ENCODE measurements around the gene KCNJ11.
A peak's percentile ranks its signal among the peaks of the same experiment; 100 is the strongest.

KCNJ11 gene

DNA sequence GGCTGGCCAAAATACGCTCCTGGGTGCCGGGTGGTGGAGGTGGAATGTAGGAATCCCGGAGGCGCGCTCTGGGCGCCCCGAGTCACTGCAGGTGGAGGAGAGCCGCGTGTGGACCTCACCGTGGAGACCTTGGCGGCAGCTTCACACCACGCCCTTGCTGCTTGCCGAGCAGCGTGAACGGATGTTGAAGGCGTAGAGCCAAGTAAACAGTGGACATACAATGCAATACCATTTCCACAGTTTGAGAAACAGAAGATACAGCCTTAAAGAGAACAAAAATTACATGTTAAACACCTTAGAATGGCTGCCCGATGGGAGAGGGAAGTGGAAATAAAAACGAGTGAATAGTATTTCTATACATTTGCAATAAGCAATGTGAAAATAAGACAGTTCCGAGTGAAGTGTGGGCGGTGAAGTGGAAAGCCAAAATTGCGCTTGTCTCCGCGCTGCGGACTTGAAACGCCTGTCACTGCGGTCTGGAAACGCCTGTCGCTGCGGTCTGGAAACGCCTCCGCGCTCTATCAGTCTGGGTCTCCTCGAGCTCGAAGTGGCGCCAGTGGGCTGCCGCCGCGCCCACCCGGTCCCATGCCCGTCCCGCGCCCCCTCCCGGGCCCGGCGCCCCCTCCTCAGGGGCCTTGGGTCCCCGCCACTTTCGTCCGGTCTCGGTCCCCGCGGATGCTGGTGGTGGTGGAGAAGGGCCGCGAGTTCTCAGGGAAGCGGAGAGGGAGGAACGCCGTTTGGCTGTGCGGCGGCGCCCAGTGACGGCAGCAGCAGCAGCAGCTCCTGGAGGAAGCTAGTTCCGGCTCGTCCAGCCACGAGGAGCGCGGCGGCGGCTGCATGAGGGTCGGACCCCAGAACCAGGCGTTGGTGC is 35.3 kb downstream of the KCNJ11 start:
- DNase-seq = peak; percentile 90

DNA sequence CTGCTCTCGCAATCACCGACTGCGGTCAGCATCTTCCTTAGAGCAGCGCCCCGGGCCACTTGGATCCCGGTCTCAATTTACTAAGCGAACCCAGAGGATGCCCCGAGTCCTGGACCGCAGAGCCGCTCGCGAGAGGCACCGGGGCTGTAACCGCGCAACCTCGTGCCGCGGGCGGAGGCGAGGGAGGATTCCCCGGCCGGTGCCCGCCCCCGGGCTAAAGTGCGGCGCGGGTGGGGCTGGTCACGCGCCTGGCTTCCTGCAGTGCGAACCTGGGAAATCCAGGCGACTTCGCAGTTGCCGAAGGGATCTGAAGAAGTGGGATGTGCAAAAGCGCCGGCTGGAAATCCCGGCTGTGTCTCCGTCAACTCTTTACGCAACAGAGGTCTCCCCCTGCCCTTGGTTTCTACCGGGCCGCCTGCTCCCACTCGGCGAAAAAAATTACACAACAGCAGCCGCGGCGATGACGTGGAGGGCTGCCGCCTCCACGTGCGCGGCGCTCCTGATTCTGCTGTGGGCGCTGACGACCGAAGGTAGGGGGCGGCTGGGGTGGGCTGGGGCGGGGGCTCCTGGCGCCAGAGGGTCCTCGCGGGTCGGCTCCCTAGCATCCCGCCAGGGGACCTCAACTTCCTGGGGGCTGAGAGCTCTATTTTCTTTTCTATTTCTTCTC is 36.8 kb downstream of the KCNJ11 start, which contains the start of gene NCR3LG1:
Gene NCR3LG1, plus strand, starts transcription at position 291 of the 667 bp plus-strand sequence. Its CDS starts 170 bp downstream, at position 461.
- peak; percentile 80 for DNase-seq

DNA sequence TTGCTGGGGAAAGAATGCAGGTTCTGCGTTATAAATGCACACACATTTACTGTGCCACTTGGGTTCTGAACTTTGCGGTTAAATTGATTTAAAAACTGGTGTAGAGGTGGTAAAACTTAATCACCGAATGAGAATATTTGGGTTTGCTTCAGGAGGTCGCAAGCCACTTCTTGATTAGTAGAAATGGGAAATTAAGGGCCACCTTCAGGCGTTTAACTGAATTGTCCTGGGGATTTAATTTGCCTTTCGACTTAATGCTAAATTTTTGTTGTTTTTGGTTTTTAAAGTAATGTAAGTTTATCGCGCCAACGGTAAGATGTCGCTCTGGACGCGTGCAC is 37.3 kb downstream of the KCNJ11 start:
- DNase-seq = no peak

DNA sequence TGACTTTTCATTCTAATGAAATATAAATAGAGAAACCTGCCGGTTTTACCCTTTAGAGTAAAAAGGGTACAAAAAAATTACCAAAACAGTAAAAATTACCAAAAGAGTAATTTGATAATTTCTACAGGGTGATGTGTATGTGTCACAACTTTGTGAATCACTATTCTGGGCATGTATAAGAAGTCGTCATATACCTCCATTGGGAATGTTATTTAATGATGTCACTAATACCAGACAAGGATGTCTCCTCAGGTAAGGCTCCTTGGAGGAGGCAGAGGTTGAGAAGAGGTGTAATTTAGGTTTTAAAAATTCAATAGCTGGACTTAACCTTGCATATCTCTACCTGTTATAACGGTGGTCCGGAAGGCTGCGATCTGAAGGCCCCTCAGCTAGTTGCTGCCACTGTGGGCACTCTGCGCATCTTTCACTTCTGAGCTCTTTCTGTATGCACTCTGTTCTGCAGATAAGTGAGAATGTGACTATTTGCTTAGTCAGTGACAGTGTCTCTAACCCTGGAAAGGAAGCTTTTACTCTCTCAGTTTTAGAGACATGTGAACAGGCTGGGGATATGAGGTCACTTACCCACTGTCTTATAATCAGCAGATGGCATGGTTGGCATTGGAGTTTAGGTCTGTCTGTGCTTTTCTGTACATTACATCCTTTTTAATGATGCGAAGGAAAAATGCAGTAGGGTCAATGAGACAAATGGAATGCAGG is 37.8 kb downstream of the KCNJ11 start:
- peak; percentile 20 for DNase-seq

DNA sequence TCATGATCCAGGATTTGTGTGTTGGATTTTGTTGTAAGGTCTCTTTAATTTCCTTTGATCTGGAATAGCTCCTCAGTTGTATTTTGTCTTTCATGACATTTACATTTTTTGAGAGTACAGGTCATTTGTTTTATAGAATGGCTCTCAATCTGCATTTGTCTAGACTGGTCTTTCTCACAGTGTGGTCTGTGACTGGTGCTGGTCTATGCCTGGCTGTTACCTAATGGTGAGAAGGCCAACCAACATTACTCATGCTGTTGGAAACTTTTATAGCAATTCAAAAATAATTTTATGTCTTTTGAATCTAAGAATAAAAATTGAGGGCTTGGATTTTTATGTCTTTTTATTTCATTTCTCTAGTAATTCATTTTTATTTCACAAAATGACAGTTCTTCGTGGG is 40.8 kb downstream of the KCNJ11 start:
- no peak for DNase-seq

DNA sequence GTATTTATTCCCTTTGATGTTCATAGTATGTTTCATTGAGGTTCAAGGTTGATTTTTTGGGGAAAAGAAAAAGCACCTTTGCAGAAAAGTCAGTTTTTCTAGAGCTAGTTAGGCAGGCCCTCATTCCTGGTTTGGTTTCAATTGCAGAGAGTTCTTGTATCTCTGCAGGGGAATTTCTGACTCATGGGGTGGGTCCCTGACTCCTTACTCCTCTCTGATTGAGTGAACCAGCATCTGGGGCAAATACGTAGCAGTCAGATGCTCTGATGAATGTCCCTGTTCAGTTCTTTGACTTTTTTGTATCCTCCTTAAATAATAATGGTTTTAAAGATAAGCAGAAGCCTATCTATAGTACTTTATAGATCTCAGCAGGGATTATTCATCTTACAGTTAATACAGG is 44.6 kb downstream of the KCNJ11 start:
- no peak for DNase-seq

DNA sequence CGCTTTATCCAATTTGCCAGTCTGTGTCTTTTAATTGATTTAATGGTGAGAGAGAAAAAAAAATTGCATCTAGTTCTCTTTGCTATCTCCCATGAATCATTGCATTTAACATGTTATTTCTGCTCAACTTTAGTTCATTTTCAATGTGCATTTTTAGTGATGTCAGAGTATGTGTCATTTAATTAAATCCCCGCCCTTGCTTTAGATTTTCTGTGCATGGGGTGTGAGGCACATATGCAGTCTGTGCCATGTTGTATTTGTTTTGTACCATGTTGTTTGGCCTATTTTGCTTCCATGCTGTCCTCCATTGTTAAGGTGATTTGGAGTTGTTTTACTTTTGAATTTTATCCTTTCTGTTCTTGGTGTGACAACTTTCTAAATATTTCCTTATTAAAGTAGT is 45.2 kb downstream of the KCNJ11 start:
- DNase-seq = no peak

All from NCI-H69 (cell line).